Subcutaneous abdominal adipose tissue (tissue), 5 donors: ENCODE results near the gene HUS1.
"Not testable (repeated sequence)": the region's sequence is repeated elsewhere in the genome, so short reads cannot be mapped to it uniquely, and the experiment has no call there.

ENCODE experiments used
- H3K27ac ChIP-seq: one replicate; pipeline ENCODE4 v1.7.0; 2013; ENCODE audit warnings: low read depth, mild to moderate bottlenecking, inconsistent platforms, low read length, moderate library complexity
- H3K27me3 ChIP-seq, 5 donors: one replicate each; pipeline ENCODE4 v1.7.0; 2013; ENCODE audit warnings: low read length in 5 of 5, inconsistent platforms in 1 of 5; ENCODE audit not compliant: control insufficient read depth in 5 of 5, insufficient read depth in 4 of 5
- H3K36me3 ChIP-seq, 5 donors: one replicate each; pipeline ENCODE4 v1.7.0; 2013; ENCODE audit warnings: low read length in 5 of 5; ENCODE audit not compliant: control insufficient read depth in 5 of 5, insufficient read depth in 5 of 5
- H3K4me1 ChIP-seq, 5 donors: one replicate each; pipeline ENCODE4 v1.7.0; 2013; ENCODE audit warnings: low read length in 5 of 5, mild to moderate bottlenecking in 3 of 5, moderate library complexity in 1 of 5; ENCODE audit not compliant: control insufficient read depth in 5 of 5, insufficient read depth in 5 of 5
- H3K4me3 ChIP-seq, 5 donors: one replicate each; pipeline ENCODE4 v1.7.0; 2013; ENCODE audit warnings: low read length in 5 of 5, low read depth in 1 of 5
- H3K9ac ChIP-seq, 5 donors: one replicate each; pipeline ENCODE4 v1.7.0; 2013; ENCODE audit warnings: low read length in 5 of 5, mild to moderate bottlenecking in 4 of 5, moderate library complexity in 3 of 5
- H3K9me3 ChIP-seq, 5 donors: one replicate each; pipeline ENCODE4 v1.7.0; 2013; ENCODE audit warnings: low read length in 5 of 5; ENCODE audit not compliant: control insufficient read depth in 5 of 5
- donor health status: healthy.
- donor health status: healthy.
- donor health status: healthy.
- donor health status: healthy.
- donor health status: healthy.

The HUS1 gene

GRCh38 chr7:48004638-48005037 lies 25.2 kb upstream of the HUS1 start:
- Histone ChIP-seq H3K4me1 (no peaks in the 10 kb centered on the region), H3K27ac (no peak overlapping the region)

GRCh38 chr7:48004032-48004431 lies 24.6 kb upstream of the HUS1 start:
- no peak overlapping the region for H3K4me3 ChIP-seq
- H3K4me1 ChIP-seq = no peaks in the 10 kb centered on the region
- peaks cover 0 to 4% (median 0%) of the 10 kb centered on the region in 5 donors for H3K27me3 ChIP-seq
- H3K9ac ChIP-seq = no peak overlapping the region
- H3K36me3 ChIP-seq = no peaks in the 10 kb centered on the region
- H3K27ac ChIP-seq = no peak overlapping the region
- no peaks in the 10 kb centered on the region for H3K9me3 ChIP-seq

More at GRCh38 chr7:48004638-48005037, 25.2 kb upstream of the HUS1 start:
- Histone ChIP-seq H3K9ac (no peak overlapping the region), H3K27me3 (peaks cover 0 to 4% (median 0%) of the 10 kb centered on the region in 5 donors), H3K36me3 (no peaks in the 10 kb centered on the region), H3K4me3 (no peak overlapping the region), H3K9me3 (no peaks in the 10 kb centered on the region)

- H3K27ac ChIP-seq, H3K27me3 ChIP-seq, H3K9ac ChIP-seq, H3K9me3 ChIP-seq, H3K4me3 ChIP-seq, H3K36me3 ChIP-seq, H3K4me1 ChIP-seq: not testable (repeated sequence)
Observed at GRCh38 chr7:48000164-48000563, 20.7 kb upstream of the HUS1 start.

- H3K9me3 ChIP-seq = no peaks in the 10 kb centered on the region
- H3K27ac ChIP-seq = no peak overlapping the region
- no peak overlapping the region for H3K4me3 ChIP-seq
- no peaks in the 10 kb centered on the region for H3K4me1 ChIP-seq
- H3K36me3 ChIP-seq = no peaks in the 10 kb centered on the region
- H3K27me3 ChIP-seq = peaks cover 0 to 2% (median 0%) of the 10 kb centered on the region in 5 donors
- H3K9ac ChIP-seq = no peak overlapping the region
Observed at GRCh38 chr7:47999413-47999812, 20.0 kb upstream of the HUS1 start.

GRCh38 chr7:47992446-47992845 lies 13.0 kb upstream of the HUS1 start:
- Histone ChIP-seq H3K9ac (peak overlapping the region in 3 of 5 donors; percentile 3 to 67 (median 60)), H3K4me3 (peak overlapping the region in 3 of 5 donors; percentile 71 to 81 (median 72)), H3K27ac (no peak overlapping the region), H3K36me3 (no peaks in the 10 kb centered on the region), H3K27me3 (no peaks in the 10 kb centered on the region), H3K9me3 (no peaks in the 10 kb centered on the region), H3K4me1 (peaks cover 1 to 11% (median 8%) of the 10 kb centered on the region in 5 donors)

- Histone ChIP-seq H3K36me3 (no peaks in the 10 kb centered on the region), H3K27me3 (no peaks in the 10 kb centered on the region), H3K4me3 (peak overlapping the region; percentile 62 to 81 (median 72)), H3K9me3 (no peaks in the 10 kb centered on the region), H3K4me1 (peaks cover 1 to 11% (median 8%) of the 10 kb centered on the region in 5 donors), H3K27ac (peak overlapping the region; percentile 8), H3K9ac (peak overlapping the region in 4 of 5 donors; percentile 3 to 67 (median 53))
Observed at GRCh38 chr7:47991741-47992311, 12.4 kb upstream of the HUS1 start.

GRCh38 chr7:47991270-47991669 lies 11.9 kb upstream of the HUS1 start:
- Histone ChIP-seq H3K4me1 (peaks cover 1 to 11% (median 8%) of the 10 kb centered on the region in 5 donors), H3K36me3 (no peaks in the 10 kb centered on the region), H3K9ac (peak overlapping the region in 2 of 5 donors; percentile 60 to 67), H3K9me3 (no peaks in the 10 kb centered on the region), H3K27me3 (no peaks in the 10 kb centered on the region), H3K27ac (peak overlapping the region; percentile 8), H3K4me3 (peak overlapping the region in 4 of 5 donors; percentile 62 to 81 (median 72))

- Histone ChIP-seq H3K9me3 (no peaks in the 10 kb centered on the region), H3K4me3 (no peak overlapping the region), H3K9ac (no peak overlapping the region)
Observed at GRCh38 chr7:47990592-47990991, 11.2 kb upstream of the HUS1 start.

GRCh38 chr7:47989607-47990400 lies 10.4 kb upstream of the HUS1 start:
- not testable (repeated sequence) for H3K9ac ChIP-seq, H3K27ac ChIP-seq, H3K4me3 ChIP-seq, H3K9me3 ChIP-seq, H3K27me3 ChIP-seq, H3K36me3 ChIP-seq
- peaks cover 1 to 11% (median 8%) of the 10 kb centered on the region in 5 donors for H3K4me1 ChIP-seq

More at GRCh38 chr7:47990592-47990991, 11.2 kb upstream of the HUS1 start:
- H3K27me3 ChIP-seq = no peaks in the 10 kb centered on the region
- H3K36me3 ChIP-seq = no peaks in the 10 kb centered on the region
- peaks cover 1 to 11% (median 8%) of the 10 kb centered on the region in 5 donors for H3K4me1 ChIP-seq
- H3K27ac ChIP-seq = no peak overlapping the region
